ENCODE results near the gene MRPS2.

MRPS2 gene

DNA sequence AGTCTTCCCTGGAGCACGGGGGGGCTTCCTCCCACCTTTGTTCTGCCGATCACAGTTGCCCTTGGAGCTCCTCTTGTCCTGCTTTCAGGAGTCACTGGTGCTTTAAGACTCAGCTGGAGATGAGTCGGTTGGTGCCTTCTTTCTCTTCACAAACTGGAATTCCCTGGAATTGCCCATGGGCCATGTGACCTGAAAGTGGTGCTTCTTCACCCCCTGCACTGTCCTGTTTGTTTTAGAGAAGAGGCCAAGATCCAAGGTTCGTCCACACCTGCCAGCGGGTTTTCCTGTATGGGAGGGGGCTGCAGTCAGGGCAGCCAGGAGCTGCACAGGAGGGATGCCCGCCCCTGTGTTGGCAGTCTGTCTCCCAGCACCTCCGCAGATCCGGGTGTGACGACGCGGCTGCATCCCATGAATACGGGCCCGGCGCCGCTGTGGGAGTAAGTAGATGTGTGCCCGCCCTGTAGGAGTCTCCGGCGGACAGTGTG is 9.5 kb upstream of the MRPS2 start:
- in situ Hi-C loops (cut with MboI; ENCODE audit: low pct_unique_long_range_greater_than_20kb, low sequenced_read_pairs, unreplicated experiment) = no loop called here
- no peak for DNase-seq (ENCODE audit: low spot score)
- no peak for TF ChIP-seq CTCF (IDR thresholded peaks at IDR 0.05; ENCODE audit: extremely low read depth, insufficient read depth, missing control alignments)

- in situ Hi-C loops (cut with MboI; ENCODE audit: low pct_unique_long_range_greater_than_20kb, low sequenced_read_pairs, unreplicated experiment) = no loop called here
- no peak for TF ChIP-seq CTCF (IDR thresholded peaks at IDR 0.05; ENCODE audit: extremely low read depth, insufficient read depth, missing control alignments)
- no peak for DNase-seq (ENCODE audit: low spot score)
Observed at GRCh38 chr9:135491764-135492163, 8.7 kb upstream of the MRPS2 start.

- DNase-seq (ENCODE audit: low spot score) = no peak
- no peak for TF ChIP-seq CTCF (IDR thresholded peaks at IDR 0.05; ENCODE audit: extremely low read depth, insufficient read depth, missing control alignments)
- in situ Hi-C loops (cut with MboI; ENCODE audit: low pct_unique_long_range_greater_than_20kb, low sequenced_read_pairs, unreplicated experiment) = no loop called here
Observed at GRCh38 chr9:135492886-135493669, 7.4 kb upstream of the MRPS2 start.

DNA sequence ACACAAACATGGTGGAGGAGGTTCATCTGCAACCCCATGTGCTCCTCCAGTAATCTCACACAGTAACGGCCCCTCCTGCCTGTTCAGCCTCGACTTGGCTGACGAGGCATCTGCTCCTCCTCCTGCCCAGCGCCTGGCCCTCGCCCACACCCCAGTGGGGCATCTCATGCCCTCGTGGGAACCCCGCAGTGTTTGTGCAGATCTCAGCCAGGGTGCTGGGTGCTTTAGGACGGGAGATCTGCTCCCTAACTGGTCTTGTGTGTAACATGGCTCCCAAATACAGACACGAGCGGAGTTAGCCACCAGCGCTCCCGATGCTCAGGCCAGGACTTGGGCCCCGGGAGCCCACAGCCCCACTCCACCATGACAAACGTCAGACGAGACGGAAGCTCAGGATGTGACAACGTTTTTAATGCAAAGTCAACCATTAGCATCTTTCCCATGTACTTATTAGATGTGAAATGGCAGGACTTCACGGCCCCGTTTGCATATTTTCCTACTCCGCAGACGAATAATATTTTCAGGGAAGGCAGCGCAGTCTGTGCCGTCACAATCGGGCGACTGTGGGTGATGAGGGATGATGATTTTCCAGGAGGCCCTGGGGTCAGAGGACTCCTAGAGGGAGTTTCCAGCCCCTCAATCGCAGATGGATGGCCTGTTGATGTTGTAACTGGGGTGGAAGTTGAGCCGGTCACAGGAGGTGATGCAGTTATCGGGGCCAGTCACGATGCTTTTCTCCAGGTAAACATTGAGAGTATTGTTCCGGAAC is 5.5 kb upstream of the MRPS2 start:
- in situ Hi-C loops (cut with MboI; ENCODE audit: low pct_unique_long_range_greater_than_20kb, low sequenced_read_pairs, unreplicated experiment) = no loop called here
- TF ChIP-seq CTCF (IDR thresholded peaks at IDR 0.05; ENCODE audit: extremely low read depth, insufficient read depth, missing control alignments) = no peak
- DNase-seq (ENCODE audit: low spot score) = no peak

GRCh38 chr9:135498381-135499126 is 1.9 kb upstream of the MRPS2 start:
- in situ Hi-C loops (cut with MboI; ENCODE audit: low pct_unique_long_range_greater_than_20kb, low sequenced_read_pairs, unreplicated experiment) = no loop called here
- DNase-seq (ENCODE audit: low spot score) = no peak
- TF ChIP-seq CTCF (IDR thresholded peaks at IDR 0.05; ENCODE audit: extremely low read depth, insufficient read depth, missing control alignments) = no peak

DNA sequence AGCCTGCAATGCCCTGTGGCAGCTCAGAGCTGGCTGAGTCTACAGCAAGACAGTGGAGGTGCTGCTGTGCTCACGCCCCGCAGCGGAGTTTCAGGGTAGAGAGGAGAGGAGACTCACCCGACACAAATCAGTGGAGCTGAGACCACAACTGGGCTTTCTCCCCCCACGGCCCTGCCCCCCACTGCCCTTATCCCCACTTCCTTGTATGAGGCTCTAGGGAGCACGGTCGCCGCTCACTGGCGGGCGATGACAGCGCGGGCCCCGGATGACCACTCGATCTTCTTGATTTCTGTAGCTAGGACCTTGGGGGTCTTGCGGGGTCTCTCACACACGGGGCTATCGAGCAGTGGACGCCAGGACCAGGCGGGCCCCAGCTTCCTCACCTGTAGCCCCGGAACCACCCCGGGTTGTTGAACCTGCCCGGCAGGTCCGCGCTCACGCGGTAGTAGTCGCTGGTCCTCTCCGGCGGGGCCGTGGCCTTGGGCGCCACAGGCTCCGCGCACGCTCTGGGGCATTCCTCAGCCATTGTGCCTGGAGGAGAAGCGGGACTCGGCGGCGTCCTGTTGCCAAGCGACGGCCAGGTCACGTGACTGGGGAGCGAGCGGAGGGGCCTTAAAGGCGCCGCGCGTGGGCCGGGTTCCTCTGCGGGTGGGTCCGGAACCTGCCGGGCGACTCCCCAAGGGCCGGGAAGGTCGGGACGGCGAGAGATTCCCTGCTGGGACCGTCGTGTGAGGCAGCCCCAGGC is 984 bp upstream of the MRPS2 start:
- DNase-seq (ENCODE audit: low spot score) = peak; percentile 88
- in situ Hi-C loops (cut with MboI; ENCODE audit: low pct_unique_long_range_greater_than_20kb, low sequenced_read_pairs, unreplicated experiment) = no loop called here
- no peak for TF ChIP-seq CTCF (IDR thresholded peaks at IDR 0.05; ENCODE audit: extremely low read depth, insufficient read depth, missing control alignments)

Measured in GM13977 (cell line).